ENCODE results near the gene JADE3.

The JADE3 gene

DNA sequence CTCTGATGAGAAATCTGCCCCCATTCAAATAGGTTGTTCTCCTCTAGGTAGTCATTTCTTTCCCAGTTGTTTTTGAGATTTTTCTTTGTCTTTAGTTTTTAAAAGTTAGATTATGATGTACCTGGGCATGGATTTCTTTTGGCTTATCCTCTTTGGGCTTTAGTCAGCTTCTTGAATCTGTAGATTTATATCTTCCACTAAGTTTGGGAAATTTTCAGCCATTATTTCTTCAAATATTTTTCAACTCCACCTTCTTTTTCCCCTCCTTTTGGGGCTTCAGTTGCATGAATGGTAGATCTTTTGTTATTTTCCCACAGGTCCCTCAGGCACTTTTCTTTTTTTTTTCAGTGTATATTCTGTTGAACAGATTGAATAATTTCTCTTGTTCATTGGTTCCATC is 77.3 kb downstream of the JADE3 start:
- no peak overlapping the region for H3K27ac ChIP-seq (ENCODE audit: low read depth, low read length)
- H3K9me3 ChIP-seq (ENCODE audit: insufficient read depth, low read length), result no peaks in the 10 kb centered on the region
- no peak overlapping the region for H3K4me2 ChIP-seq (ENCODE audit: low read depth, low read length, poor library complexity, severe bottlenecking)
- H3K9ac ChIP-seq (ENCODE audit: low read length), result no peak overlapping the region
- no peaks in the 10 kb centered on the region for H3K27me3 ChIP-seq (ENCODE audit: low read length)
- H3F3A ChIP-seq (ENCODE audit: insufficient read depth), result no peaks in the 10 kb centered on the region
- no peak overlapping the region for H2AFZ ChIP-seq (ENCODE audit: low read depth, low read length, severe bottlenecking)
- no peaks in the 10 kb centered on the region for H3K36me3 ChIP-seq (ENCODE audit: low read length)
- no peaks in the 10 kb centered on the region for H3K79me2 ChIP-seq (ENCODE audit: insufficient read depth, low read length)
- no peaks in the 10 kb centered on the region for H3K9me2 ChIP-seq (replicated peaks; ENCODE audit: insufficient read depth, low read length)
- H3K4me3 ChIP-seq (ENCODE audit: insufficient read depth, low read length, poor library complexity, severe bottlenecking), result no peak overlapping the region
- TF ChIP-seq, protein P1, sequence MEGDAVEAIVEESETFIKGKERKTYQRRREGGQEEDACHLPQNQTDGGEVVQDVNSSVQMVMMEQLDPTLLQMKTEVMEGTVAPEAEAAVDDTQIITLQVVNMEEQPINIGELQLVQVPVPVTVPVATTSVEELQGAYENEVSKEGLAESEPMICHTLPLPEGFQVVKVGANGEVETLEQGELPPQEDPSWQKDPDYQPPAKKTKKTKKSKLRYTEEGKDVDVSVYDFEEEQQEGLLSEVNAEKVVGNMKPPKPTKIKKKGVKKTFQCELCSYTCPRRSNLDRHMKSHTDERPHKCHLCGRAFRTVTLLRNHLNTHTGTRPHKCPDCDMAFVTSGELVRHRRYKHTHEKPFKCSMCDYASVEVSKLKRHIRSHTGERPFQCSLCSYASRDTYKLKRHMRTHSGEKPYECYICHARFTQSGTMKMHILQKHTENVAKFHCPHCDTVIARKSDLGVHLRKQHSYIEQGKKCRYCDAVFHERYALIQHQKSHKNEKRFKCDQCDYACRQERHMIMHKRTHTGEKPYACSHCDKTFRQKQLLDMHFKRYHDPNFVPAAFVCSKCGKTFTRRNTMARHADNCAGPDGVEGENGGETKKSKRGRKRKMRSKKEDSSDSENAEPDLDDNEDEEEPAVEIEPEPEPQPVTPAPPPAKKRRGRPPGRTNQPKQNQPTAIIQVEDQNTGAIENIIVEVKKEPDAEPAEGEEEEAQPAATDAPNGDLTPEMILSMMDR (IDR thresholded peaks at IDR 0.05; ENCODE audit: insufficient read depth, low read length, poor library complexity, severe bottlenecking), result no peak
- TF ChIP-seq EZH2phosphoT487 (conservative IDR thresholded peaks at IDR 0.05; ENCODE audit: low read length), result no peak
- H4K20me1 ChIP-seq (ENCODE audit: low read depth, low read length), result no peaks in the 10 kb centered on the region

DNA sequence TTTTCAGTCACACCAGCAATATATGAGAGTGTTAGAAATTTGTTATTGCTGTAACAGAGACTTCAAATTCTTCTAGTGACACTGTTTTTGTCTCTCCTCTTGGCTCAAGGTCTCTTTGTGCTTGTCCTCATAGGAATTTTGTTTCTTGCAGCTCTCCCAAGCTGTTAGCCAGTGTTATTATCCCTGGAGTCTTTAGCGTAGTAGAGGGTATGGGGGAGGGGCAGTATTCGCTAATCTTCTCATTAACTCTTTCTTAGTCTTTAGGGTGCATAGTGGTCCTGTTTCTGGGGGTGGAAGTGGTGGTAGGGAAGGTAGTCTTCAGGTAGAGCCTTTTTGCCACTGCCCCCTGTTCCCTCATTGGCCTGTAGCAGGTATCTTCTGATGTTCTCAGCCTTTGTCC is 79.4 kb downstream of the JADE3 start:
- Histone ChIP-seq H3F3A (ENCODE audit: insufficient read depth) (no peaks in the 10 kb centered on the region), H3K9me2 (replicated peaks; ENCODE audit: insufficient read depth, low read length) (no peaks in the 10 kb centered on the region), H2AFZ (ENCODE audit: low read depth, low read length, severe bottlenecking) (no peak overlapping the region), H3K27me3 (ENCODE audit: low read length) (no peaks in the 10 kb centered on the region), H3K36me3 (ENCODE audit: low read length) (no peaks in the 10 kb centered on the region), H4K20me1 (ENCODE audit: low read depth, low read length) (no peaks in the 10 kb centered on the region), H3K79me2 (ENCODE audit: insufficient read depth, low read length) (no peaks in the 10 kb centered on the region), H3K9ac (ENCODE audit: low read length) (no peak overlapping the region), H3K4me3 (ENCODE audit: insufficient read depth, low read length, poor library complexity, severe bottlenecking) (no peak overlapping the region), H3K9me3 (ENCODE audit: insufficient read depth, low read length) (no peaks in the 10 kb centered on the region), H3K4me2 (ENCODE audit: low read depth, low read length, poor library complexity, severe bottlenecking) (no peak overlapping the region), H3K27ac (ENCODE audit: low read depth, low read length) (no peak overlapping the region)
- TF ChIP-seq, protein P1 (IDR thresholded peaks at IDR 0.05; ENCODE audit: insufficient read depth, low read length, poor library complexity, severe bottlenecking), result no peak
- no peak for TF ChIP-seq EZH2phosphoT487 (conservative IDR thresholded peaks at IDR 0.05; ENCODE audit: low read length)

DNA sequence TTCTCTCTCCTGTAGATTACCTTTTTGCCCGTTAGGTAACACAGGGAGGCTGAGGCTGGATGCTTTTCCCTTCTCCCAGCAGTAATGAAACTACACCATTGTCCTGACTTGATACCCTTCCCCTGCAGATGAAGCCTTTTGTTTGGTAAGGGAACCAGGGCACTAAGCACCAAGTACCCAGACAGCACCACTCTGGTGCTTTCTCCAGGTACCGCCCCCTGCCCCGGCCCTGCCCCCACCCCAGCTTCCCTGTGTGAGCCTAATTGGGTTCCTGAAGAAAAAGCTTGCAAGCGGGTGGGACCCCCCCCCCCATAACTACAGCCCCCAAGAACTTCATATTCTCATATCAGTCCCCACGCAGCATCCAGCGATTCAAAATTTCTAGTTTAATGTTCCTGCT is 79.8 kb downstream of the JADE3 start:
- no peaks in the 10 kb centered on the region for H3F3A ChIP-seq (ENCODE audit: insufficient read depth)
- TF ChIP-seq EZH2phosphoT487 (conservative IDR thresholded peaks at IDR 0.05; ENCODE audit: low read length), result no peak
- TF ChIP-seq, protein P1 (IDR thresholded peaks at IDR 0.05; ENCODE audit: insufficient read depth, low read length, poor library complexity, severe bottlenecking), result no peak
- H3K79me2 ChIP-seq (ENCODE audit: insufficient read depth, low read length), result no peaks in the 10 kb centered on the region
- H3K4me2 ChIP-seq (ENCODE audit: low read depth, low read length, poor library complexity, severe bottlenecking), result no peak overlapping the region
- no peak overlapping the region for H3K27ac ChIP-seq (ENCODE audit: low read depth, low read length)
- H3K9ac ChIP-seq (ENCODE audit: low read length), result no peak overlapping the region
- H3K4me3 ChIP-seq (ENCODE audit: insufficient read depth, low read length, poor library complexity, severe bottlenecking), result no peak overlapping the region
- H3K9me3 ChIP-seq (ENCODE audit: insufficient read depth, low read length), result no peaks in the 10 kb centered on the region
- H4K20me1 ChIP-seq (ENCODE audit: low read depth, low read length), result no peaks in the 10 kb centered on the region
- no peaks in the 10 kb centered on the region for H3K9me2 ChIP-seq (replicated peaks; ENCODE audit: insufficient read depth, low read length)
- H3K36me3 ChIP-seq (ENCODE audit: low read length), result no peaks in the 10 kb centered on the region
- H2AFZ ChIP-seq (ENCODE audit: low read depth, low read length, severe bottlenecking), result no peak overlapping the region
- no peaks in the 10 kb centered on the region for H3K27me3 ChIP-seq (ENCODE audit: low read length)
